Measurements from ENCODE around the gene GRXCR1. TPM values are rescaled to one million over a fixed set of nuclear protein-coding genes. Genes with fewer than 3 reads are reported as not detected.

Gene GRXCR1
- total RNA-seq, 1 donor from 2014 or later: not detected

GRCh38 chr4:42985976-42986375 lies 93.5 kb downstream of the GRXCR1 start:
- Mint-ChIP-seq H3K27ac (ENCODE audit: unreplicated experiment) (no peak overlapping the region), H3K4me1 (ENCODE audit: unreplicated experiment) (no peaks in the 10 kb centered on the region), H3K27me3 (ENCODE audit: unreplicated experiment) (peaks cover 2% of the 10 kb centered on the region), H3K36me3 (ENCODE audit: low read depth, unreplicated experiment) (no peaks in the 10 kb centered on the region), H3K9me3 (ENCODE audit: unreplicated experiment) (no peaks in the 10 kb centered on the region), H3K4me3 (ENCODE audit: unreplicated experiment) (no peak overlapping the region)
- TF ChIP-seq CTCF (IDR thresholded peaks at IDR 0.05; ENCODE audit: unreplicated experiment): no peak
- no peak for DNase-seq (ENCODE audit: low spot score)

GRCh38 chr4:42995343-42995944 lies 102.9 kb downstream of the GRXCR1 start:
- H3K27me3 Mint-ChIP-seq (ENCODE audit: unreplicated experiment): peaks cover 1% of the 10 kb centered on the region
- no peaks in the 10 kb centered on the region for H3K9me3 Mint-ChIP-seq (ENCODE audit: unreplicated experiment)
- no peaks in the 10 kb centered on the region for H3K4me1 Mint-ChIP-seq (ENCODE audit: unreplicated experiment)
- DNase-seq (ENCODE audit: low spot score): no peak
- TF ChIP-seq CTCF (IDR thresholded peaks at IDR 0.05; ENCODE audit: unreplicated experiment): peak; percentile 87
- H3K4me3 Mint-ChIP-seq (ENCODE audit: unreplicated experiment): no peak overlapping the region
- H3K36me3 Mint-ChIP-seq (ENCODE audit: low read depth, unreplicated experiment): no peaks in the 10 kb centered on the region
- H3K27ac Mint-ChIP-seq (ENCODE audit: unreplicated experiment): no peak overlapping the region

- H3K36me3 Mint-ChIP-seq (ENCODE audit: low read depth, unreplicated experiment): peaks cover 4% of the 10 kb centered on the region
- H3K4me3 Mint-ChIP-seq (ENCODE audit: unreplicated experiment): no peak overlapping the region
- no peak for TF ChIP-seq CTCF (IDR thresholded peaks at IDR 0.05; ENCODE audit: unreplicated experiment)
- H3K27me3 Mint-ChIP-seq (ENCODE audit: unreplicated experiment): peaks cover 1% of the 10 kb centered on the region
- no peak for DNase-seq (ENCODE audit: low spot score)
- peaks cover 12% of the 10 kb centered on the region for H3K9me3 Mint-ChIP-seq (ENCODE audit: unreplicated experiment)
- H3K4me1 Mint-ChIP-seq (ENCODE audit: unreplicated experiment): no peaks in the 10 kb centered on the region
- no peak overlapping the region for H3K27ac Mint-ChIP-seq (ENCODE audit: unreplicated experiment)
Observed at GRCh38 chr4:43008793-43009192, 116.3 kb downstream of the GRXCR1 start.

GRCh38 chr4:43014256-43014655 lies 121.7 kb downstream of the GRXCR1 start:
- TF ChIP-seq CTCF (IDR thresholded peaks at IDR 0.05; ENCODE audit: unreplicated experiment): no peak
- Mint-ChIP-seq H3K4me1 (ENCODE audit: unreplicated experiment) (no peaks in the 10 kb centered on the region), H3K27me3 (ENCODE audit: unreplicated experiment) (no peaks in the 10 kb centered on the region), H3K4me3 (ENCODE audit: unreplicated experiment) (no peak overlapping the region), H3K27ac (ENCODE audit: unreplicated experiment) (no peak overlapping the region), H3K9me3 (ENCODE audit: unreplicated experiment) (no peaks in the 10 kb centered on the region), H3K36me3 (ENCODE audit: low read depth, unreplicated experiment) (no peaks in the 10 kb centered on the region)
- DNase-seq (ENCODE audit: low spot score): no peak

DNA sequence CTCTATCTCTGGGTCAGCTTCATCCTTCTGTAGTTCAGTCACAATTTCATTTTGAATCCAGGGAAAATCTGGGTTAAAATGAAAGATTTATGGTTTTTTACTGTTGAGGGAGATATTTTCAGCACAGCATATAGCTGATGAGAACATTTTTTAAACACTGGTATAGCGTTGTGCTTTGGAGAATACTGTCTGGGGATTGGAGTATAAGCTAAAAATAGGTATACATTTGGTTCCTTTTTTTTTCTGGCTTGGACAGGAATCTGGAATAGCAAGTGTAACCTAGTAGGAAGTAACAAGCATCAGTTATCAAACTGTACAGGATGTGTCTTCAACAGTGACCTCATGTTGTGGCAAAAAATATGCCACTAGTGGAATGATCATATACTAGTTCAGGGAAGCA lies 149.1 kb downstream of the GRXCR1 start:
- H3K36me3 Mint-ChIP-seq (ENCODE audit: low read depth, unreplicated experiment): no peaks in the 10 kb centered on the region

More for the DNA sequence above, 149.1 kb downstream of the GRXCR1 start:
- H3K27me3 Mint-ChIP-seq (ENCODE audit: unreplicated experiment): peaks cover 2% of the 10 kb centered on the region
- no peak overlapping the region for H3K27ac Mint-ChIP-seq (ENCODE audit: unreplicated experiment)
- H3K4me1 Mint-ChIP-seq (ENCODE audit: unreplicated experiment): no peaks in the 10 kb centered on the region
- no peaks in the 10 kb centered on the region for H3K9me3 Mint-ChIP-seq (ENCODE audit: unreplicated experiment)
- TF ChIP-seq CTCF (IDR thresholded peaks at IDR 0.05; ENCODE audit: unreplicated experiment): no peak
- no peak overlapping the region for H3K4me3 Mint-ChIP-seq (ENCODE audit: unreplicated experiment)
- no peak for DNase-seq (ENCODE audit: low spot score)
